Measurements from ENCODE around the gene RPS5.

Gene RPS5

GRCh38 chr19:58385891-58386575, 1.0 kb upstream of the RPS5 start:
- no peak for TF ChIP-seq CTCF (IDR thresholded peaks at IDR 0.05)

GRCh38 chr19:58387338-58388174, 487 bp downstream of the RPS5 start:
- TF ChIP-seq CTCF (IDR thresholded peaks at IDR 0.05), result no peak

GRCh38 chr19:58388175-58388526, 1.1 kb downstream of the RPS5 start:
- no peak for TF ChIP-seq CTCF (IDR thresholded peaks at IDR 0.05)

GRCh38 chr19:58392945-58393724, 6.1 kb downstream of the RPS5 start:
- no peak for TF ChIP-seq CTCF (IDR thresholded peaks at IDR 0.05)

GRCh38 chr19:58393725-58394033, 6.6 kb downstream of the RPS5 start:
- no peak for TF ChIP-seq CTCF (IDR thresholded peaks at IDR 0.05)

- no peak for TF ChIP-seq CTCF (IDR thresholded peaks at IDR 0.05)
Measured at GRCh38 chr19:58394821-58395219, 7.8 kb downstream of the RPS5 start.

- no peak for TF ChIP-seq CTCF (IDR thresholded peaks at IDR 0.05)
Measured at GRCh38 chr19:58395220-58395978, 8.3 kb downstream of the RPS5 start, which contains the start of gene RNF225. Gene RNF225, plus strand, starts transcription at chr19:58395656. Its CDS starts 434 bp downstream, at chr19:58396090.
